Amniotic stem cell (primary cell): Measurements from ENCODE around the gene CHST2.
"Not testable (repeated sequence)": the region's sequence is repeated elsewhere in the genome, so short reads cannot be mapped to it uniquely, and the experiment has no call there.

ENCODE experiments used
- DNase-seq: peaks from one replicate; lab custom pipeline; 2025; lab: John Stamatoyannopoulos, UW

Gene CHST2, protein sequence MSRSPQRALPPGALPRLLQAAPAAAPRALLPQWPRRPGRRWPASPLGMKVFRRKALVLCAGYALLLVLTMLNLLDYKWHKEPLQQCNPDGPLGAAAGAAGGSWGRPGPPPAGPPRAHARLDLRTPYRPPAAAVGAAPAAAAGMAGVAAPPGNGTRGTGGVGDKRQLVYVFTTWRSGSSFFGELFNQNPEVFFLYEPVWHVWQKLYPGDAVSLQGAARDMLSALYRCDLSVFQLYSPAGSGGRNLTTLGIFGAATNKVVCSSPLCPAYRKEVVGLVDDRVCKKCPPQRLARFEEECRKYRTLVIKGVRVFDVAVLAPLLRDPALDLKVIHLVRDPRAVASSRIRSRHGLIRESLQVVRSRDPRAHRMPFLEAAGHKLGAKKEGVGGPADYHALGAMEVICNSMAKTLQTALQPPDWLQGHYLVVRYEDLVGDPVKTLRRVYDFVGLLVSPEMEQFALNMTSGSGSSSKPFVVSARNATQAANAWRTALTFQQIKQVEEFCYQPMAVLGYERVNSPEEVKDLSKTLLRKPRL

DNA sequence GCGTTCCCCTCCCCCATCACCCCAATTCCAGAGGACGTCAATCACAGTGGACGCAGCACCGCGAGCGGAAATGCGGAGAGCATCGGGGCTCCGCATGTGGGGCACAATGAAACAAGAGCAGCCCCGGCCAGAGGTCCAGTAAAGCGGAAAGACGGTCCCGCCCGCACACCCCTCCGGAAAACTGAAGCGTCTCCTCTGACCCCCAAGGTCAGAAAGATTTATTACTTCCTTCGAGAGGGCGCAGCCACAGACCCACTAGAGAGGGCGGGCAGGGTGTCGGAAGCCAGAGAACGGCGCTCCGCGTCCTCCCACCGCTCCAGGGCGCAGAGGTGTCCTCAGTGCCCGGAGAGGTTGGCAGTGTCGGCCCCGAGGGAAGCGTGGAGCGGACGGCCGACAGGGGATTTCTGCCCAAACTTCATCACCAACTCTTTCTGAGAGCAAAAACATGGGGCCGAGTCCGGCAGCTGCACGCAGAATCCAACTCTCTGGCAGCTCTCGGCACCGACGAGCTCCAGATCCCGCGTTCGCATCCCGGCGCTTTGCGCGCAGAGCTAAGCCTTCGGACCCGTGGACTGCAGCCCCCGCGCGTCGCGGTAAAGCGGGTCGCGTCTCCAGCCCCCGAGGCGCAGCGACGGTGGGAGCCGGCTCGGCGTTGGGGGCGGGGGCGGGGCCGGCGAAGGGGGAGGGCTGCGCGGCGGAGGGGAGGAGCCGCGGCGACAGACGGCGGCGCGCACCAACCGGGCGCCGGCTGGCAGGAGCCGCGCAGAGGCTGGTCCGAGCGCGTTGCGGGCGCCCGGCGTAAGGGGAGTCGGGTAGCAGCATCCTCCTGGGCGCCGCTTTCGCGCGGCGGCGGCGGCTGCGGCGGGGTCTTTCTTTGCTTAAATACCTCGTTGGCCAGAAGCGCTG, at the start of gene CHST2:
TSS of gene CHST2 (plus strand) at position 763 of the 906 bp plus-strand sequence. CDS start 1,046 bp downstream, outside the sequence.
- peak; percentile 55 for DNase-seq

DNA sequence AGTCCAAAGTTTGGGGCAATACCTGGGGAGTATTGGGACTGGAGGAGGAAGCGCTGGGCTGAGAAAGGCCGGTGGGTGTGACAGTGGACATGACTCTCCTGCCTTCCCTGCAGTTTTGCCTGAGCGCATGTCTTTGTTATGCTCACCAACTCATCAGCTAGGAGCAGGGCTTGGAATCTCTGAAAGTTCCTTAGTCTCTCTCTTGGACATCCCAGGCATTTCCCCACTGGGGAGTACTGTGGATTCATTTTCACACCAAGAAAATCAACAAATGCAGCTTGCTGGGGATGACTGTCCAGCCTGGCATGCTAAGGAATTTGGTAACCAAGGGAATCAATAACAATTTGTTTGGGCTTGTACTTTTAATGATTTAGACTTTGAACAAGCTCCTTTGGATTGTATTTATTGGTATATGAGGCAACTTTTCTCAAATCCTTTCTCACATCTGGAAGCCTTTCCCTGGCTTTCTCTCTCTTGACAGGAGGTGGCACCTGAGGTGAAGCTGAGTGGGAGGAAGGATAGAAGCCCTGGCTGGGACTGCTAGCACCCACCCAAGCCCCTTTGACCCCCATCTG, 48.5 kb upstream of the CHST2 start:
- peak; percentile 38 for DNase-seq

DNA sequence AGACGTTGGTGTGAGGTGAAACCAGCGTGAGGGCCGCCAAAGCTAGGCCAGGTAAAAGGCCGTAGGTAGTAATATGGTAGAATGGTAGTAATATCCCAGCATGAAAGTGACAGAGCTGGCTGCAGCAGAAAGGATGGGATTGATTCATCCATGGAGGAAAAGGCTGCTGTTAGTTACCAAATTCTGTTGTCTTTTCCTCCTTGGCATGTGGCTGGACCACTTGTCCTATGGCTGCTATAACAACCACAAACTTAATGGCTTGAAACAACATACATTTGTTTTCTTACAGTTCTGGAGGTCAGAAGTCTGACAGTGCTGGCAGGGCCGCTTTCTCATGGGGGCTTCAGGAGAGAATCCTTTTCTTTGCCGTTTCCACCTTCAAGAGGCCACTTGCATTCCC, 47.8 kb upstream of the CHST2 start:
- DNase-seq, result no peak

DNA sequence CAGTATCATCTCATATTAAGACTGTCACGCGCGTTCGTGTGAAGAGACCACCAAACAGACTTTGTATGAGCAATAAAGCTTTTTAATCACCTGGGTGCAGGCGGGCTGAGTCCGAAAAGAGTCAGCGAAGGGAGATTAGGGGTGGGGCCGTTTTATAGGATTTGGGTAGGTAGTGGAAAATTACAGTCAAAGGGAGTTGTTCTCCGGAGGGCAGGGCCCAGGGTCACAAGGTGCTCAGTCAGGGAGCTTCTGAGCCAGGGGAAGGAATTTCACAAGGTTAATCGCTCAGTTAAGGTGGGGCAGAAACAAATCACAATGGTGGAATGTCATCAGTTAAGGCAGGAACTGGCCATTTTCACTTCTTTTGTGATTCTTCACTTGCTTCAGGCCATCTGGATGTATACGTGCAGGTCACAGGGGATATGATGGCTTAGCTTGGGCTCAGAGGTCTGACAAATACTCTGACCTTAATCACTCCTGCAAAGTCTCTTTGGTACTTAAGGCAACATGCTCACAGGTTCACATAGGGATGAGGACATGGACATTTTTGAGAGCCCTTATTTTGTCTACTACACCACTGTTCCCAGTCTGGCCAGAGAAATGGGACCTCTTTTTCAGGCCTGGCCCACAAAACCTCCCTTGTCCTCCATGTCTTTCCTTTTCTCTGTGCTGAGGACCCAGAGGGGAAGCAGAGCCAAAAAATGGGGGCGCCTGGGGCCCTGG, 47.1 kb upstream of the CHST2 start:
- DNase-seq, result not testable (repeated sequence)

DNA sequence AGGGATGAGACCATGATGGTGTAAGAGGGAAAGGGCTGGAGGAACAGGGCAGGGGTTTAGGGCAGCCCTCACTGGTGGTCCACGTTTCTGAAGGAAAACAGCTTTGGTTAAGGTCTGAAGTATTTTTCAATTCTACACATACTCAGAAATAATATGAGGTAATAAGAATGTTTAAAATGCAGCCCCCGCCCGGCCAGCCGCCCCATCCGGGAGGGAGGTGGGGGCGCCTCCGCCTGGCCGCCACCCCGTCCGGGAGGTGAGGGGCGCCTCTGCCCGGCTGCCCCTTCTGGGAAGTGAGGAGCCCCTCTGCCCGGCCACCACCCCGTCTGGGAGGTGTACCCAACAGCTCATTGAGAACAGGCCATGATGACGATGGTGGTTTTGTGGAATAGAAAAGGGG, 46.0 kb upstream of the CHST2 start:
- DNase-seq, result not testable (repeated sequence)

DNA sequence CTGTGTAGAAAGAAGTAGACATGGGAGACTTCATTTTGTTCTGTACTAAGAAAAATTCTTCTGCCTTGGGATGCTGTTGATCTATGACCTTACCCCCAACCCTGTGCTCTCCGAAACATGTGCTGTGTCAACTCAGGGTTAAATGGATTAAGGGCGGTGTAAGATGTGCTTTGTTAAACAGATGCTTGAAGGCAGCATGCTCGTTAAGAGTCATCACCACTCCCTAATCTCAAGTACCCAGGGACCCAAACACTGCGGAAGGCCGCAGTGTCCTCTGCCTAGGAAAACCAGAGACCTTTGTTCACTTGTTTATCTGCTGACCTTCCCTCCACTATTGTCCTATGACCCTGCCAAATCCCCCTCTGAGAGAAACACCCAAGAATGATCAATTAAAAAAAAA, 45.6 kb upstream of the CHST2 start:
- DNase-seq, result not testable (repeated sequence)

DNA sequence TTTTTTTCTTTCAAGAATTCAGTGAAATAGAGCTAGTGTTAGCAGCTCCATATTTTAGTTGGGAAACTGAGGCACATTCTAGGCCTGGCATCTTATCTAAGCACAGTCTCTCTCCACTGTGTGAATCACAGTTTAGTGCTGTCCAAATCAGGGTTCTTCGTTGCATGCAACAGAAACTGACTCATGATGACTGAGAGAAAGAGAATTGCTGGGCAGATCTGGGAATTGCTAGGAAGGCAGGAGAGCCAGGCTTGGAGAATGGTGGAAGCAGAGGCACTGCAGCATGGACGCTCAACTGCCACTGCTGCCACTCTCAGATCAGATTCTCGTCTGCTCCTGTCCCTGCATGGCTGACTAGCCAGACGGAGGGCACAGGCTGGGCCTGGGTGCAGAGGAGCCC, 40.7 kb upstream of the CHST2 start:
- peak; percentile 3 for DNase-seq

DNA sequence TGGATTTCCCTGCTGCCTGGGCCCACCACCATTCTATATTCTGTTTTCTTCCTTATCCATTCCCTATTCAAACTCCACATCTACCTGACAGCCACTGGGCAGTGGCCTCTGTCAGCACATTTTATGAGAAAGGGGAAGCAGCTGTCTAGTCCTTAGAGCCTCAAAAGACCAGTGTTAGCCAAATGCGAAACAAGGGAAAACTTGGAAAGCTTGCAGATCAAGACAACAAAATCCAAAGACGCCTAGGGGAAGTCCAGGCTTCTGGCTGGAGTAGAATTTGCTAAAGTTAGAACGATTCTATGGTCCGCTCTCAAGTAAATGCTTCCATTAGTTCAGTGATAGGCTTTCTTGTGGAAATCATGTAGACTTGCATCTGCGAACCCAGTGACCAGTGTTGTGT, 39.4 kb upstream of the CHST2 start:
- DNase-seq, result no peak

DNA sequence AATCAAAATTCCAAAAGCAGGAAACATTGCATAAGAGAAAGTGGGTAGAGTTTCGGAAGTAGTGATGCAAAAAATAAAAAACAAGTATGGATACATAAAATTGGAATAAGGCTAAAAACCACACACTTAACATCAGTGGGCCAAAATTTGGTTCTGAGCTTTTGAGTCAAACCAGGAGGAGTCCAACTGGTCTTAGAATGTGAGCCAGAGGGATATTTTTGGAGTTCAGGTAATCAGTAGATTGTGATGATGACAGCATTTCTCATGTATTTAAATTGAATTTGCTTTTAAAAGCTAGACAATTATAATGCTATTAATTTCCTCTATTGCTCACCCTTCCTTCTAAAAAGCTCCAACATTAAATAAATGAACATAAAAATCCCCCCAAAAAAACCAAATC, 38.2 kb upstream of the CHST2 start:
- no peak for DNase-seq

DNA sequence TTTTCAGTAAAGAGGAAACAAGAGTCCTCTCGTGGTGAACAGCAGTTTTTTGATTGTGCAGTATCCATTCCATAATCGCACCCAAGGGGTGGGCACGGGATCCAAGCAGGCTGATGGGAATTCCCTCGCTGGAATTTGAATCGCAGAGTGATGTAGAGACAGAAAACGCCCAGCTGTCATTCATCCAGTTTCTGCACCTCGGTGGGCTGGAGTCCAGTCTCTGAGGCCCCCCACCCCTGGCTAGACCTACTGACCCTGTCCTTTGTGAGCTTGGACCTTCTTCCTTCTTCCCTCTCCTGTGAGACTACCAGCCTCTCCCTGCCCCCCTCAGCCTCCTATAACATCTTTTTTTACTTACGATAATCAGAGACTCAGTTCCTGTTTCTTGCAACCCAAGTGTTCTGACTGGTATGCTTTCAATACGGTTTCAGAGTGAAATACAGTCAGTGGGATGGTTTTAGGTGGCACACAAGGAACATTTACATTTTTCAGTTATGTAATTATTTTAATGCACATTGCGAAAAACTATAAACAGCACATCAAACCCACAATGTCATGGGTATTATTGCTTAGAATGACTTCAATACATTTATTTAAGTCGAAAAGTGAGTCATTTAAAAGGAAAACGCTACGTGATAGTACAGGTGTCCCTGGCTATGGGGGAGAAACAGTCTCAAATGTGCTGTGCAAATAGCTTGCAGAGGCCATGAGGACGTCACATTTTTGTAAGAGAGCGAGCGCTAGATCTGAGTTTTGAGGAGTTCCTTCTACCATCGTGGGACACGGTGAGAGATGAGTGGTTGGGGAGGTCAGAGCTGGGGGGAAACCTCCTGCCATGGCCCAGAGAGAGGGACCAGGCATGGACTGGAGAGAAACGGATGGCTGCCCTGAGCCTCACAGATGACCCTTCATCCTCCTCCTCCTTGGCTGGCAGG, 37.5 kb upstream of the CHST2 start:
- DNase-seq, result no peak

DNA sequence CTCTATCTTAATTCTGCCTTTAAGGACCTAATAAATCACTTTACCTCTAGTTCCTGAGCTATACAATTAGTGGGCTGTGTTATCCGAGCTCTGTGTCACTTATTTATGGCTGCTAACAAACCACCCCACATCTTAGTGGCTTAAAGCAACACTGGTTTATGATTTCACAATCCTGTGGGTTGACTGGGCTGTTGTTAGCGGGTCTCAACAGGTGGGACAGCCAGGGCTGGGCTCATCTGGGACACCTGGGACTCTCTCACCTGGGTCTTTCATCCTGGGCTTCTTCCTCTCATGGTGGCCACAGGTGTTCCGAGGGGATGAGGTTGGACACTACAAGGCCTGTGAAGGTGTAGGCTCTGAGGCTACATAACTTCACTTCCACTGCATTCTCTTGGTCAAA, 35.8 kb upstream of the CHST2 start:
- DNase-seq, result no peak

DNA sequence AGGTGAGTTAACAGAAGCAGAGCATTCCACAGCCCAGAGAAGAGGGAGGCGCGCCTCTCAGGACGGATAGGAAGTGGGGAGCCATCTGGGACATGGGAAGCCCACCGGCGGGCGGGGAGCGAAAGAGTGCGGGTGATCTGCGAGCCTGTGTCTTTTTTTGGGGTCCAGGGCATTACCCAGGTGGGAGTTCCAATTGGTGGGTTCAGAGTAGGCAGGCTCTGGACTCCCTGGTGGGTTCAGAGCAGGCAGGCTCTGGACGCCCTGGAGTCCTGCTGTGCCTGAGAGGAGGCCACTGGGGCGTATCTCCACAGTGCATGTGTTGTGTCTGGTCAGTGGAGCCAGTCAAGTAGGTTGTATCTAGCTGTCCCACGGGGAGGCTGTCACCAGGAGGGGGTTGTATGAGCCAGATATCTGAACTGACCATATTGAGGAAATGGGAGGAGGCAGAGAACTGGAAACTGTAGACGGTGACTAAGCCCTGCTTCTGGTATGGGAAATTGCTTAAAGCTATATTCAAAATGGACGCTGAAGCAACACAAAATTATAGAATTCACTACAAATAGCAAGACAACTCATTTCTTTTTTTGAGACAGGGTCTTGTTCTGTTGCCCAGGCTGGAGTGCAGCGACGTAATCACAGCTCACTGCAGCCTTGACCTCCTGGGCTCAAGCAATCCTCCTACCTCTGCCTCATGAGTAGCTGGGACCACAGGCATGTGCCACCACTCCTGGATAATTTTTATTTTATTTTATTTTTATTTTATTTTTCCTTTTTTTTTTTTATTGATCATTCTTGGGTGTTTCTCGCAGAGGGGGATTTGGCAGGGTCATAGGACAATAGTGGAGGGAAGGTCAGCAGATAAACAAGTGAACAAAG, 34.5 kb upstream of the CHST2 start:
- peak; percentile 1 for DNase-seq

DNA sequence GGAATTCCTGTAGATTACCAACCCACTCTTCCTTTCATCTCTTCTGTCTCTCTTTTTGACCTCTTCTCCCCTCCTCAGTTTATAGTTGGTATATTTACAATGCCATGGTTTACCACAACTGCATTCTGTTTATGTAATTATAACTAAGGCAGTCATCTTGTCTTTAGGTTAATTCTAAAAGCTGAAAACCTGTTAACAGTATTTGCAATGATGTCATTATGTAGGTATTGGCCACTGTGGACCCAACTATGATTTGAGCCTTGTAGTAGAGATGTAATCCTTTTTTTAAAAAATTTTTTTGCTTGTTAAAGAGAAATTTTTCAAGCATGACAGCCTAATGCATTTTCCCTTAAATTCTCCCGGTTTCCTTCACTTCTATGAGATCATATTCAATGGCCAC, 30.7 kb upstream of the CHST2 start:
- DNase-seq, result no peak

DNA sequence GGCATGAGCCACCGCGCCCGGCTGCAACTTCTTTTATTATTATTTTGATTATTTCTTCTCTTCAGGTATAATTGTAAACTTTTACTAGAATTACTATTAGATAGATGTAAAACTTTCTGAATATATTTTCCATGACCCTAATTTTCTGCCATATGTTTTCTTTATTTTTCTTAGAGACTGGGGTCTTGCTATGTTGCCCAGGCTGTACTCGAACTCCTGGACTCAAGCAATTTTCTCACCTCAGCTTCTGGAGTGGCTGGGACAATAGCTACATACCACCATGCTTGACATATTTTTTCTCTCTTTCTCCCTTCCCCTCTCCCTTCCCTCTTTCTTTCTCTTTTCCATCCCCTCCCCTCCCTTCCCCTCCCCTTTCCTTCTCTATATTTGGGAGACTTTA, 29.6 kb upstream of the CHST2 start:
- no peak for DNase-seq

DNA sequence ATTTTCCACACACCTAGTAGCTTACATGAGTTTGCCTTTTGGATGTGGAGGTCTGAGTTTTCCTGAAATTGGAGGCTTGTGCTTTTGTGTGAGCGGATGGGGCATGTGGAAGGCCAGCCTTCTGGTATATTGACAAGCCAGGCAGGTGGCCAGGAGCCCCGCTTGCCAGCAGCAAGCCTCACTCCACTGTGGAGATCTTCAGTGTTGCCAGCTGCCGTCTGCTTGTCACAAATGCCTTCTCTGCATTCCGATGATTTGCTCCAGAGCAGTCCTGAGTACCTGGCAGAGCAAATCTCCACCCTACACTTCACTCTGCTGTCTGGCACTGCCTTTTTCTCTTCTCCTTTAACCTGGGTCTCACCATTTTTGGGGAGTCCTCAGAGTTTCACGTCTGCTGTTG, 29.1 kb upstream of the CHST2 start:
- no peak for DNase-seq

DNA sequence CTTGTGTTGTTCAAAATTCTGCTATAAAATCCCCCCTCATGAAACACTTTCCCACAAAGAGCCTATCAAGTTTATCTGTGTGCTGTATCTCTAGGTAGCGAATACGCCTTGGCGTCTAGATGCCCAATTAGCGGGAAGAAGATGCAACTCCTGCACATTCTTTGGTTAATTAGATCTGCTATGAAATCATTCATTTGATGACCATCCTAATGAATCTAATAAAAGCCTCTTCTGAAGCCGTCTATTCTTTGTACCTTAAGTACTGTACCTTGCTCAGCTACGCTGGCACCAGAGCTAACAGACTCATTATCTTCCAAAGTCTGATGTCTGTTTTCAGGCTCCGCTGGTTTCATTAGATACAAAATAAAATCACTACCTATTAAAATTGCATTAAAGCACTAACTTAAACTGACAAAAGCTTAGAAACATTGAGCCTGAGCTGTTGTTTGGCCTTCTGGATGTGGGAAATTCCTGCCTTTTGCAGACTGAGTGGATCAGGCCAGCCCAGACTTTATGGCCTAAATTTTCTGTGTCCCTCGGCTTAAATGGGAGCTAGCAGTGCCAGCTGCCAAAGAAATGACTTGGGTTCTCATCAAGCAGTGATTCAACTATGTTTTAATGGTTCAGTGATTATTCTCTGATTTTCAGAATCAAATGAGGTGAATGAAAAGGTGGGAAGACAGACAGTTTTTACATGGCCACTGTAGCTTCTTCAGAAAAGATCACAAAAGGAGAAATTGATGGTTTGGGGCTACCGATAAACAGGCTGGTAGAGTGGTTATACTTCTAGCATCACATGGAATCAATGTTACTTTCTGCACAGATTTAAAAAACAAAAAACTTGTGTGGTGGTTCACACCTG, 28.4 kb upstream of the CHST2 start:
- DNase-seq, result no peak

DNA sequence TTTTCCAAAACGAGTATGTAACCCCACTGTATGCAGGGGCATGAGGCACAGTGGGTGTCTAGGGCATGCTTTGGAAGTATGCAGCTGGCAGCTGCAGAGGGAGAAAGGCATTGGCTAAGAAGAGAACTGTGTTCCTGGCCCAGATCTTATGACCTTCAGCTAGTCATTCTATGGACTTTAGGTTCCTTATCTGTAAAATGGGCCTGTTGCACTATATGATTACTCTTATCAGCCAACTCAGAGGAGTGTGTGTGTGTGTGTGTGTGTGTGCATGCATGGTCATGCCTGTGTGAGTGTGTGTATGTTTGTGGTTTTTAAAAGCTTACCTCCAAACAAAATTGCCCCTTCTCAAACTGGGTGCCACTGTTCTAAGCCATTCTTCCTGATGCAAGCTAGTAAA, 27.4 kb upstream of the CHST2 start:
- no peak for DNase-seq

DNA sequence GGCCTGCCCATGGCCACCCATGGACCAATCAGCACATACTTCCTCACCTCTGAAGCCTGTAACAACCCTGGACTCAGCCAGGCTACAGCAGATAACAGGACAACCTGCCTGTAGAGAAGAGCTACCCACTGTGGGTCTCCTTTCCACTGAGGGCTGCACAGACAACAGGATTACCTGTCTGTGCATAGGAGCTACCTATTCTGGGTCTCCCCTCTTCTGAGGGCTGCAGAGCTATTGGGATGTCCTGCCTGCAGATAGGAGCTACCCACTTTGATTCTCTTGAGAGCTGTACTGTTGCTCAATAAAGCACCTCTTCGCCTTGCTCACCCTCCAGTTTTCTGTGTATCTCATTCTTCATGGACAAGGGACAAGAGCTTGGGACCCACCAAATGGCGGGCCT, 23.8 kb upstream of the CHST2 start:
- DNase-seq, result no peak
